NCI-H82 treated with DMSO at 0.1 percent for 48 hours (cell line): ENCODE measurements around the gene HMGCS1.
"Not testable (repeated sequence)": the region's sequence is repeated elsewhere in the genome, so short reads cannot be mapped to it uniquely, and the experiment has no call there.

Experiments
- DNase-seq: peaks from one replicate; lab custom pipeline; 2025; ENCODE audit not compliant: unreplicated experiment; lab: John Stamatoyannopoulos, UW

The HMGCS1 gene

GRCh38 chr5:43313854-43314457, 744 bp upstream of the HMGCS1 start:
- no peak for DNase-seq

GRCh38 chr5:43312699-43313034, 545 bp downstream of the HMGCS1 start:
- DNase-seq = no peak

DNA sequence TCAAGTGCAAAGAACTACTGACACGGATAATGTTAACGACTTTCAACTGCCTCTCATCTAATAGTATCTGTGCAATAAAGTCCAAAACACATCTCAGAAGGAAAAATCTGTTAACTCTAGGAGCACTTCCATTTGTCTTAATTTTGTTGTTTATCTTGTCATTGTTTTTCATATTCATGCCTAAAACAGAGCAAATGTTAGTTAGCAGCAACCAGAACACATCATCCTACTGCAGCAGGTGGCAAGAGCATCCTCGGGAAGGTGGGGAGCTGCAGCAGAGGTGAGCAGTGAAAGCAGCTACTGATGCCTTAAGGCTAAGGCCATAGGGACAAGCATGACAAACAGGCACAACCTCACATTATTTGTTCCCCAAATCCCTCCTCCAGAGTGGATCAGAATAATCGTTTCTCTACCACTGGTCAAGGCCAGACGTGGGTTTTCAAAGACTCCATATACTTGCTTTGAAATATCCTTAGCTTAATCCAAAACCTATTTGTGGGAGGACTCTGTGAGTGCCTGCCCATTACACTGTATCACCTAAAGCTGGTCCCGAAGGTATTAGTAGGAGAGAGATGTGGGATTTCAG, 1.0 kb downstream of the HMGCS1 start:
- no peak for DNase-seq

DNA sequence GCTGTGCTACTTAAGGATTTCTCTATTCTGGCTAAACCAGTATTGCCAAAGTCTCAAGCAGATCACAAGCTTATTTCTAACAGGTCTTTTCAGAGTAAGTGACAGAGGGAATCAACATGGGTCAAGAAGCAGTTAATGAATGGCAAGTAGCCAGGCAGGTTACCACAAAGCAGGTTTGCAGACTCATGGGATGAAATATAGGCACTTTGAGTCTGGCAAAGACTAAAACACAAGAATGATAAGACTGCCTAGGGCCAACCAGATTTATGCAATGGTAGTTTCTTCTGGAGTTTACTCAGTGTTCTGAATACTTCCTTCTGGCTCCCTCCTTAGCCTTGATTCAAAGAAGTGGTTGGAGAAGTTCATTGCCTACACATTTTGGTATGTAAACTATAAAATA, 3.6 kb downstream of the HMGCS1 start:
- no peak for DNase-seq

GRCh38 chr5:43309122-43309521, 4.1 kb downstream of the HMGCS1 start:
- DNase-seq = no peak

DNA sequence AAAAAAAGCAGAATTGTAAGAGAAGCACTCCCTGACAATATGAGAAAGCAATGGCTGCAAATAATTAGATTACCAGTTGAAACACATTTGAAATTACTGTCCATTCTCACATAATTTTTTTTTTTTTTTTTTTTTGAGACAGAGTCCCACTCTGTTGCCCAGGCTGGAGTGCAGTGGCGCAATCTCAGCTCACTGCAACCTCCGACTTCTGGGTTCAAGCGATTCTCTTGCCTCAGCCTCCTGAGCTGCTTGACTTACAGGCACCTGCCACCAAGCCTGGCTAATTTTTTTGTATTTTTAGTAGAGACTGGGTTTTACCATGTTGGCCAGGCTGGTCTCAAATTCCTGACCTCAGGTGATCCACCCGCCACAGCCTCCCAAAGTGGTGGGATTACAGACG, 6.3 kb downstream of the HMGCS1 start:
- not testable (repeated sequence) for DNase-seq

DNA sequence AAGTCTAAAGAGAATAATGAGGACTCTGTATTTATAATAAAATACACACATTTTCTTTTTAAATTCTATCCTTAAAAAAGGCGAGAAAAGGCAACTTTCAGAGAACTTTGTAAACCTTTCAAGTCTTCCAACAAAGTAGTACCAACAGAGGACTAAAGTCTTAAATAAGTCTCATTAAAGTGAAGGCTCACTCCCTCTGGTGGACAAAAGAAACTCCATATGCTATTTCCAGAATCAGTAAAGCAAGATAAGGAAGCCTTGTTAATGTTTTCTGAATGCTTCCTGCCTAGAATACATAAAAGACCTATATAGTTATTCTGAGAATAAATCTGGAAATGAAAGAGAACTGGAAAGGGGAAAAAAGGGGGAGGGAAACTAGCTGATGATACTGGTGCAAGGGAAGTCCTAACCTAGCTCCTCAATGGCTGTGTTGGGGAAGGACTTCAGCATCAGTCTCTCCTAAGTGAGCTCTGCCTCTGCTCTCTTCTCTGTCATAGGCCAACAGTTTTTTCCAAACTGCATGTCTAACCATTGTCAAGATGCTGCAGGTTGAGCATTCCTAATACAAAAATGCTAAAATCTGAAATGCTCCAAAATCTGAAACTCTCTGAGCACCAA, 7.2 kb downstream of the HMGCS1 start:
- DNase-seq = no peak

DNA sequence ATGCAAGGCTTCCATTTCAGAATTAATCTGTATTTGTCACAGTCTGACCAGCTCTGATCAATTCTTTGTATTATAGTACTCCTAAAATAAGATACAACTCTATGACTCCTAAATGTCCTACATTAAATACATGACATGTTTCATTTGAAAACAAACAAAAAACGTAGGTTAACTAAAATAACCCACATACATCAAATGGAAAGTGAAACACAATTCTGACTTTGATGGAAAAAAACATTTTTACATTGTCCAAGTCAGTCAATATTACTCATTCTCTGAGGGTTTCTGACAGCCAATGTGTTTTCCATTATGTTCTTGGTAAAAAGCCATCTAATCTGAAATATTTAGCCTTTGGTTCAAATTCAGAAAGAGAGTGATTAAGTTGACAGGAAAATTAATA, 8.7 kb downstream of the HMGCS1 start:
- no peak for DNase-seq

- DNase-seq = no peak
Observed at GRCh38 chr5:43303242-43303641, 10.0 kb downstream of the HMGCS1 start.

DNA sequence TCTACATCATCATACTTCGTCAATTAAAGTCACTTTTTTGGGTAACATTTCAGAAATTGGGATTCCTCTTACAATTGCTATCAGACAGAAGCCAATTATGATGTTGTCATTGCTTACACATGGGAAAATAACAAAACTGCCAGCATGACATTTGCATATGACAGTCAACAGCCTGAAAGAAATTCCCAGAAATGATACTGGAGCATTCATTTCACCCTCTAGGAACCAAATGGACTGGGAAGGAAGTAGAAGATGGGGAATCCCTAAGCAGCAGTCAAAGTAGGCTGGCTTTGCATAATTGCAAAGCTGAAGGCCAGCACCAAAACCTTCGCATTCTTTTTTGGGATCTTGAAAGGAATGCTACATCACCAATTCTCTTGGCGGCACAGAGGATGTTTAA, 10.7 kb downstream of the HMGCS1 start:
- DNase-seq = no peak

- no peak for DNase-seq
Observed at GRCh38 chr5:43301653-43302091, 11.5 kb downstream of the HMGCS1 start.

DNA sequence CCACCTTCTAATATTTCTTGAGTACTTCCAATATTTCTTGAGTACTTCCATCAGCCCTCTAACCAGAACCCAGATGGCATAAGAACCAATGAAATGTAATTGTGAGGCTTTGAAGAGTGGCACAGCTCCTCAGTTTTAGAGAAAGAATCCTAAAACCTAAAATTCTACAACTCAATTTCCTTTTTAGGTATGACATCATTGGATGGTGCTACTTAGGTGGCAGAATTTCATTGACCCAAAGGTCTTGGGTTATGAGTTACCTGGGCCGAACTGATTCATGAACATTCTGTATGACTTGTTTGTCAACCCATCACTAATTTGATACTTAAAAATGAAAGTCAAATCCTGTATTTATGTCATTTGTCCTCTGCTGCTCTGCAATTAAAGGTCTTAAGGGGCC, 13.1 kb downstream of the HMGCS1 start:
- no peak for DNase-seq

- no peak for DNase-seq
Observed at GRCh38 chr5:43298443-43298842, 14.8 kb downstream of the HMGCS1 start.

DNA sequence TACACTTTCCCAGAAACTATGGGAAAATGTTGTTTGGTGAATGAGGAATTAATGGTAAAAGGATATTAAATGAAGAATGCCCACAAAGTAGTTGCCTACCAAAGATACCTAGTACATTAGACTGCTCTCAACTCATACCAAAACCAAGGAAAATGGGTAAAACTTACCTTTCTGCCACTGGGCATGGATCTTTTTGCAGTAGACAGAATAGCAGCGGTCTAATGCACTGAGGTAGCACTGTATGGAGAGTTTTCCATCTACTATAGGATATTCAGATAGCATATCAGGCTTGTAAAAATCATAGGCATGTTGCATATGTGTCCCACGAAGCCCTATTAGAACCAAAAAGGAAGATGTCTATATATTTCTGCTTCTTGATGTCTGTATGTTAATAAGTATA, 16.4 kb downstream of the HMGCS1 start:
- DNase-seq = no peak

DNA sequence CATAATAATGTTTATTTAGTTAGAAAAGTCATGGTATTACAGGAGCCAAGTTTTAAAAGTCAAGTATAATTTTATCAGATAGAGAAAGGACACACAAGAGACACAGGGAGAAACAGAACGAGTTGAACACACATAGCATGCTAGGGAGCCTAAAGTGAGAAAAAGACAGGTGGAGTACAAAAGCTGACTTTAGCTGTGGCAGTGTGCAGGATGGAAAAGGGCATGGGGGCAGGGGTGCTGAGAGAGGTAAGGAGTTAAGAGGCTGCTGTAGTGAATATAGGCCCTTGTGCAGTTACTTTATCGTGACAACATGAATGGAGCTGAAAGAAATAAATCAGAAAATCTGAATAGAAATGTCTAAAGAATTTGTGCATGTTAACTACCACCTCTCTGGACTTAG, 18.0 kb downstream of the HMGCS1 start:
- no peak for DNase-seq

DNA sequence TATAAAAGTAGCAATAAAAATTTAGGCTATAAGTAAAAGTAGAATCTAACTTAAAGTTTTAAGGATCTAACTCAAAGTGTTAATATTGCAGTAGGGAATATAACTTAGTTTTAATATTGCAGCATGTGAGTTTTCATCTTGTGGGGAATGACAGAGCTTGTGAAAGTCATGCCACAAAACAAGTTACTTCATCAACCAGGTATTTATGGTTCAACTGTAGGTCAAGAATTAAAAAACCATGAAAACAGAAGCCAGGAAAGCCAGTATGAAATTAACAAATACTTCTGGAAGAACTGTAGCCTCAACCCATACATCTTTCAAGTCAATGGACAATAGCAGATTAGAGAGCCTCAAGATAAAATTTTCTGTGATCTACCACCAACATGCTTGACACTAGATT, 19.0 kb downstream of the HMGCS1 start:
- no peak for DNase-seq

DNA sequence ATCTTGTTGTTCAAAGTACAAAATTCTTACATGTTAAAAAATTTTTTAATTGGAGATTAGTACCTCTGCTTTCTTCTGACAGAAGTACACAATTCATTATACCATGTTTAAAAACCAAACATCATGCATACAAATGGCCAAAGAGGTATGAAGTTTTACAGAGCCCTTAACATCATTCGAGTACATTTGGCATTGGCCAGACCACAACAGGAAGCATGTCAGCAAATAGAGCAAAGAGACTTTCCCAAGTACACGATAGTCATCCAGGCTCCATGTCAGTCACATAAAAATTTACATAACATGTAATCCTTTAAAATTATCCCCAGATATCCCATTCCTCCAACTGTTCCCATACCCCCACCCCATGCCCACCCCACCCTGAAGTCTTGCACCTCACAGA, 22.5 kb downstream of the HMGCS1 start:
- DNase-seq = no peak

- DNase-seq = no peak
Observed at GRCh38 chr5:43288269-43288831, 24.9 kb downstream of the HMGCS1 start.

DNA sequence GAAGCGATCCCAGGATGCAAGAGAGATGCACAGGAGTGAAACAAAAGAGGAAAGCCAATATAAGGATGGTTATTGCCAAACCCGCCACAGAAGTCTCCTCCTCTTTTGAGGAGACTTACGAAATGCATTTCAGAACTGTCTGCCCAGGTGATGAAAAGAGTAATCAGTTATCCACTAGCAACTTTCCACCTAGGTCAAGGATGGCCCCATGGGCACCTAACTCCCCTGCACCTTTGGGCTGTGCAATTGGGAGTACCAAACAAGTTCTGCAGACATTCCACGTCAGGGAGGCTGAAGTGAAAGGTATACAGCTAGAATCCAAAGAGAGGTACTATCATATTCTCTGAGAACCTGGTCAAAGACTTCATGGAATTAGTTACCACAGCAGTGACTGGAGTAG, 25.7 kb downstream of the HMGCS1 start:
- no peak for DNase-seq

- no peak for DNase-seq
Observed at GRCh38 chr5:43286623-43287022, 26.6 kb downstream of the HMGCS1 start.

DNA sequence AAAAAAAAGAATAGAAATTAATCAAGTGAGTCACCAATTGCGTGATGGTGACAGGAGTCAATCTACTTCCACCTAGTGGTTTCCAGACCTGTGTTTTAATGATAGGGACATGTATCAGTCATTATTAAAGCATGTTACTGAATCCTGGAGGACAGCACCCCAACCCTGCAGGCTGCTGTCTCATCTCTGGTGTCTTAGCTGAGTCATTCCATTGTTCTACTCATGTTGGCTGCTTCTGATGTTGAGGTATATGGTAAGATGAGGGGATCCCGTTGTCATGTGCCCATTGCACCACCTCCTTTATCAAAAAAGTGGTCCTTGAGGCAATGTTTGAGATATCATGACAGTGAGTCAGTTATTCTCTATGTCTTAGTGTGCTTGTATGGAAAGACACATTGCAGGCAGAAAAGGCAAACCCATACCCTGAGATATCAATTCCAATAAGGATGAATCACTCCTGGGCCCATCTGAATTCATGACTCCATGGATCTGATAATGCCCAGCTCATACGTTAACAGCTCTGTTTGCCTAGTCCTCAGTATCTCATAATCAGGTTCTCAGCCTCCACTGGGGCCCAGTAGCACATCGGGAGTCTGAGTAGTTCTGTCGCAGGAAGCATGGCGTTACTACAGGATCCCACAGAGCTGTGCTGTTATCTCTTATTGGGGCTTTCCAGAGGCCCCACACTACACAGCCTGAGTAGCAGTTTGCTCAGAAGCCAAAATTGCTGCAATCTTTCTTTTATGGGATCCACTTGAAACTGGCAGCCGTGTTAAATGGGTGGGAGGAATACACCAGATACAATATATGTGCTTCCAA, 31.2 kb downstream of the HMGCS1 start:
- no peak for DNase-seq
